Activated CD8-positive, alpha-beta memory T cell treated with anti-CD3 and anti-CD28 coated beads, Interleukin-2, amount 50 U/mL, for 4 hours (primary cell): ENCODE results near the gene PPP1R13B.

ENCODE experiments used
- DNase-seq: peaks from one replicate; pipeline ENCODE4 v3.0.0-alpha.2; 2020

The PPP1R13B gene

DNA sequence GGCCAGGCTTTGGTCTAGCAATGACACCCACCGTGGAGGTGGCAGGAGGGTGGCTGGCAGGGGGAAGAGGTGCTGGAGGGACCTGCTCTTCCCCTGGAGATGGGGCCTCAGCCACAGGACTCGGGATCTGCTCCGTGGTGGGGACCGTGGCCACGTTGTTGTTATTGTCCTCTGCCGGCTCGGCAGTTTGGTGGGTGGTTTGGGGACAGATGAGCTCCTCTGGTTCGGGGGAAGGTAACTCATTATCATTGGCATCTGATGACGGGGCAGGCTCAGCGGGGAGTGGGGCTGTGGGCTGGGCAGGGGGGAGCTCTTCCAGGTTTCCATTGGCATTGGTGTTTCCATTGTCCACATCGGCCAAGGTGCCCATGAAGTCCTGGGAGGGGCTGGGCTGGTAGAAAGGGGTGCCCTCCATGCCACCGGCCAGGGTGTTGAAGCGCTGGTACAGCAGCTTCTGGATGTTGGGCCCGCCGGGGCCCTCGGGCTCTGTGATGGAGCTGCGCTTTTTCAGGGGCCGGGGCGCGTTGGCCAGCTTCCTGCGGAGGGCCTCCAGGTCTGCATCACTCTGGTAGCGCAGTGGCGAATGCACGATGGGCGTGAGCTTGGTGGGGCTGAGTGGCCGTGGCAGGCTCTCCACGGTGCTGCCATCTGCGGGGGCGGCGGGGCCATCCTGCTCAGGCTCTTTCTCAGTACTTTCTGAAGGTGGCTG, 107.4 kb downstream of the PPP1R13B start:
- DNase-seq: no peak

- no peak for DNase-seq
Observed at GRCh38 chr14:103739466-103739792, 107.9 kb downstream of the PPP1R13B start.

GRCh38 chr14:103738701-103739451, 108.5 kb downstream of the PPP1R13B start:
- no peak for DNase-seq

DNA sequence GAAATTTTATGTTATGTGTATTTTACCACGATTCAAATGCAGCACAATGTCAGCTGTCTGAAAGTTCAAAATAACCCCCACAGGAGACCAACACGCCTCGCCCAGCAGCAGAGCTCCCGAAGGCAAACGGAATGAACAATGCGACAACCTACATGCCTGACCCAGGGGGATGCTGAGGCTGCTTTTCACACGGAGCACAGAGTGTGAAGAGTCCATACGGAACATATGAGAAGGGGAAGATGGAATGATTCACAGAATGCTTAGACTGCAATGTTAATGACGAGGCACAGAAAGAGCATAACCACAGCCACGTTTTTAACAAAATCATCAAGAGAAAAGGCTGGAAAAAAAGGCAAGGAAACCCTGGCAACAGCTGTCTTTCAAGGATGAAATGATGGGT, 109.2 kb downstream of the PPP1R13B start:
- no peak for DNase-seq

GRCh38 chr14:103737432-103738045, 109.8 kb downstream of the PPP1R13B start:
- no peak for DNase-seq

GRCh38 chr14:103736546-103737431, 110.6 kb downstream of the PPP1R13B start:
- no peak for DNase-seq

DNA sequence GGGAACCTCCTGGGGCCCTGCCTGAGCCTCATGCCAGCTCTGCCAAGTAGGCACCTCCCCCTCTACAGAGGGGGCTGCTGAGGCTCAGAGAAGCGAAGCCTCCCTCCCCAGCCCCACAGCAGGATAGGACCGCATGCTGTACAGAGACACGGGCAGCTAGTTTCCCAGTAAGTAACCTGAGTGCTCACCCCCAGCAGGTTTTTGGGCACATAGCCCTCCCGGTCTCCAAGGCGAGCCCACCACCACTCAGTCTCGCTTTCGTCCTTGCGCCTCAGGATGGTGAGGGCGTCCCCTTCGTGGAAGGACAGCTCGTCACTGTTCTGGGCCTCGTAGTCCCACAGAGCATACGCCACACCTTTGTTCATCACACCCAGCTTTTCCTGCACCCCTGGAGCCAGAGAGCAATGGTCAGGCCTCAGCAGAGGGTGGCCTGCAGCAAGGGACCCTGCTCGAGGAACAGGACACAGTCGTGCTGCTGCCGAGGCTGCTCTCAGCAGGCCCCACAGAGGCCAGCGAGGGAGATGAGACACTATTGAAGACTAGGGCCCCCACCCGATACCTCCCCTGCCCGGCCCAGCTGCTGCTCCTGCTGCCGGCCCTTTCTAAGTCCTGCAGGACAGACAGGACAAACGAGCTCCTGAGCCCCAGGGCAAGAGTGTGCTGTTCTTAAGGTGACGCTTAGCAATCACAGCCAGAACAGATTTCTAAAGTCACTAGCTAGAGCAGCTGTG, 111.4 kb downstream of the PPP1R13B start:
- DNase-seq: no peak

DNA sequence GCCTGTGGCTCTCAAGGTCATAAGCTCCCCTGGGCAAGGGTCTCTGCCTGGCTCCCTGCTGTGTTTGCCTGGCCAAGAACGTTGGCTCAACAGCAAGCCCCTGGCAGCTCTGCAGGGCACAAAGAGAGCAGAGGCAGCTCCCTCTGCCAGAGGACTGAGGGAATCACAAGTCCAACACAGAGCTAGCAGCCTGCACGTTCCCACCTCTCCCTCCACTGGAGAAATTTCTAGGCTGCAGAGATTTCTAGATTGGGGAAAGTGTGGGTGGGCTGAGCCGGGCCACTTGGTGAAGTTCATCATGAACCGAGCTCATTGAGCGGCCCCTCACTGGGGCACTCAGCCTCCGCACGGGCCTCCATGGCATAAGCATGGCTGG, 111.9 kb downstream of the PPP1R13B start:
- DNase-seq: no peak

- no peak for DNase-seq
Observed at GRCh38 chr14:103735022-103735421, 112.4 kb downstream of the PPP1R13B start.

DNA sequence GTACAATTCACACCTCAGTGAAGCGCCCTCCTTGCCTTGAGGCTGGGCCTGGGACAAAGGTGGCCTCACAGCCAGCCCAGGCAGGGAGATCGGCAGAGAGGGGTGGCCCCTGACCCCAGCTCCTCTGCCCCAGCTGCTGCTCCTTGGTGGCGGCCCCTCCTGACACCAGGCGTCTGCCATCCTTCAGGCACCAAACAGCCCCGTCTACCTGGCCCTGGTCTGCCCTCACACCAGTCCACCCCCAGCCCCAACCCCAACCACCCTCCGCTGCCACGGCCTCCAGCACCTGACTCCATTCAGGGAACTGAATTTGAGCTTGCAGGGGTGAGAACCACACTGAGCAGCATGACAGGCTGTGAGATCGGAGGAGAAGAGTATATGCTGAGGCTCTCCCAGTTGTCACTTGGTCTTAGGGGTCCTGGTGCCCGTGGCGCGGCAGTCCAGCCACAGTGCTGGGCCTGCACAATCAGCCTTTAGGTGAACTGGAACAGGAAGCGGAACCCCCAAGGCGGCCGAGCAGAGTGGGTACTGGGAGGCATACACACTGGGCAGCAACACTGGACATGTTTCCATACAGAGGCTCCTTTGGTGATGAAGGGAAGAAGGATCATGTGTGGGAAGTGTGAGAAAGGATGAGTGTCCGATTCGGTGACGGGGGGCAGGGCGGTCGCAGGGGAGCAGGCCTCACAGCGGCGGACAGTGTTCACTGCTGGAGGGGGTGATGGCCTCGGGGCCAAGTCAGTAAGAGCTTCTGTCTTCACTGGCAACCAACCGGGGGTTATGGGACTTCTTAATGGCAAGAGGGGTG, 113.1 kb downstream of the PPP1R13B start:
- DNase-seq: no peak

GRCh38 chr14:103733651-103734050, 113.7 kb downstream of the PPP1R13B start:
- DNase-seq: no peak

GRCh38 chr14:103732868-103733620, 114.3 kb downstream of the PPP1R13B start:
- DNase-seq: no peak

DNA sequence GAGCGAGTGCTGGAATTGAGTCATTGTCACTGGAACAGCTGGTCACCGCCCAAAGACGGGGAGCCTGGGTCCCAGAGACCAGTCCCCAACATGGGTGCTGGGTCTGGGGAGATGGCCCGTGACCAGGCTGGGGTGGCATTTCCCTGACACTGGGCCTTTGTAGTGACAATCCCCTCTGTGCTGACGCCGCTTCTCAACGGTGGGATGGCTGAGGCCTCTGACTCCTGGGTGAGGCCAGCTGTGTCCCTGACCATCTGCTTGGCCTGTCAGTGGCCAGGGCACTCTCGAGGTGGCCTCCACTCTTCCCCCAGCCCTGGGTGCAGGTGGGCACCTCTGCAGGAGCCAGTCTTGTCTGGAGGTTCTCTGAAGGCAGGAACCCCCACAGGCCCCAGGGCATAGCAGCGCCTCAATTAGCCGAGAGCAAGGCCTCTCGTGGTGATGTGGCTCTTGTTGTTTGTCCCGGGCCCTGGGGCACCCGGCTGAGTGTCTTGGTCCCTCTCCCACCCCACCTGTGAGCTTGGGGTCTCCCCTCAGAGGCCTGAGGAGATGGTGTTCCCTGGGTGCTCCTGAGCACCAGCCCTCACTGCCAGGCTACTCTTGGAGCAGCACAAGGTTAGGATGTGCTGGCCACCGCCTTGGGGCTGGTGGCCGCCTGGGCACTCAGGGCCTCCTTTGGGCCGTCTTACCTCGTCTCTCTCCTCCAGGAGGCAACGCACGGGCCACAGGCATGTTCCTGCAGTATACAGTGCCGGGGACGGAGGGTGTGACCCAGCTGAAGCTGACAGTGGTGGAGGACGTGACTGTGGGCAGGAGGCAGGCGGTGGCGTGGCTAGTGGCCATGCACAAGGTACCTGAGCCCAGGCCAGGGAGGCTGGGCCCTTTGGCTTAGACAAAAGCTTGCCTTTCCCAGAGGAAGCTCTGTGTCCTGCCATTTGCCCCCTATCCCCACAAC, 115.2 kb downstream of the PPP1R13B start:
- DNase-seq: no peak

DNA sequence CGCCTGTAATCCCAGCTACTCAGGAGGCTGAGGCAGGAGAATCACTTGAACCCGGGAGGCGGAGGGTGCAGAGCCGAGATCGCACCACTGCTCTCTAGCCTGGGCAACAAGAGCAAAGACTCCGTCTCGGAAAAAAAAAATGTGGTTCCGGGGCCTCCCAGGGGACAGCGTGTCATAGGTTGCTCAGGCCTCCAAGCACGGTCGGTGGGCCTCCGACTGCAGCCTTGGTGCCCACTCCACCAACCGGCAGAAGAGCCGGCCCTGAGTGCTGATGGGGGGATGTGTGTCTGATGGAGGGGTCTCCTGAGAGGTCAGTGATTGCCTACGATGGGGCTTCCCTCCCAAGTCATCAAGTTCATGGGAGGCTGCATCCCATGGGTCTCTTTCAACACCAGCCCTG, 115.9 kb downstream of the PPP1R13B start:
- no peak for DNase-seq

DNA sequence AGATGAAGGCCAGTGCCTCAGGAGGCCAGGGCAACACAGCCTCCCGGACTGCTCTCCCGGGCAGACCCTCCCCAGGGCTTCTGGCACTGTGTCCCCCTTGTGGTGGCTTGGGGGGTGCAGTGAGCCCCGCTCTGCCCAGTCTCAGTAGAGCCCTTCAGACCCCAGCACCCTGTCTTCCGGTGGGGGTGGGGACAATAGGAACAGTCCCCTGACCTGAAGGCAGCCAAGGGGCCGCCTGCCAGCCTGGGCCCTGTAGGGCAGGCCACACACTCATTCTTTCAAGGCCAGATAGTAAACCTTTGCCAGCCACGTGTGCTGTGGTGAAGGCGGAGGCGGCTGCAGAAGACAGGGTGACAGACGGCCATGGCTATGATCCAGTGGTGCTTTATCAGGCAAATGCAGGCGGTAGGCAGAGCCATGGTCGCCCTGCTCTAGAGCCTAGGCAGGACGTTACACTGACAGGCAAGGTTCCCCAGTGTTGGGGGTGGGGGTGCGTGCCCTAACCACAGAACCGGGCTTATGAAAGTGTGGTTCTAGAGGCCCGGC, 116.8 kb downstream of the PPP1R13B start:
- no peak for DNase-seq

DNA sequence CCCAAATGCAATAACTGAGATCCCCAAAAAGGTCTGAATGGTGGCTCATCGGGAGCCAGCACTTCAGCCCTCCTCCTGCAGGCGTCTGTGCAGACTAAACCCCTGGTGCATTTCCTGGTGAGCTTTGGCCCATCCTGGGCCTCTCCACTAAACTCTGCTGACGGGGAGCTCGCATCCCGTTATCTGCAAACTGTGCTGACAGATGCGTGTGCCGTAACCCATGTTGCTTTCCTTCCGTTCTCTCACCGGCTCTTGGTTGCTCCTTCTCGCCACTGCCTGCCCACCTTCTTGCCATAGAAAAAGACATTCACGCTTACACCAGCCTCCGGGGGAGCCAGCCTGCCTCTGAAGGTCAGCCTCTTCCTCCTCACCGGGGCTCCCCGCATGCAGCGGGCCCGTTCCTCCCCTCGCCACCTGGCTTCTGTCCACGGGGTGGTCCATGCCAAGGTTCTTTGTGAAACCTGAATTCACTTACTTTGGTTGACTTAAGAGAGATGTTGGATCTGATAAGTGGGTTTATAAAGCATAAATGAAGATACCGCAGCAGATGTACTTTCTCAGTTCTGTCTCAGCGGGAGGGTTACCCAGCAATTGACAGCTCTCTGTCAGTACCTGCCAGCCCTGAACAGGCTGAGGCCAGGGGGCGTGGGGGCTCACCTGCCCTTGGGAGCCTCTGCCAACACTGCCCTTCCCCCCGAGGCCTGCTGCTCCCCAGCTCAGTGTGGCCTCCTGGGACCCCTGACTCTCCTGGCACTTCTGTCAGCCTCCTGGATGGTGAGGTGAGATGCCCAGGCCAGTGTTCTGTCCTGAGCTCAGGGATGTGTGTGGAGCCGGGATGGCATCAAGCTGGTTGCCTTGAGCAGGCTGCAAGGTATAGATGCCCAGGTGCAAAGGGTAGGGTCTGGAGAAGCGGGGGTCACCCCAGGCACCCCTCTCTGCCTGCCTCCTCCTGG, 117.6 kb downstream of the PPP1R13B start:
- no peak for DNase-seq

DNA sequence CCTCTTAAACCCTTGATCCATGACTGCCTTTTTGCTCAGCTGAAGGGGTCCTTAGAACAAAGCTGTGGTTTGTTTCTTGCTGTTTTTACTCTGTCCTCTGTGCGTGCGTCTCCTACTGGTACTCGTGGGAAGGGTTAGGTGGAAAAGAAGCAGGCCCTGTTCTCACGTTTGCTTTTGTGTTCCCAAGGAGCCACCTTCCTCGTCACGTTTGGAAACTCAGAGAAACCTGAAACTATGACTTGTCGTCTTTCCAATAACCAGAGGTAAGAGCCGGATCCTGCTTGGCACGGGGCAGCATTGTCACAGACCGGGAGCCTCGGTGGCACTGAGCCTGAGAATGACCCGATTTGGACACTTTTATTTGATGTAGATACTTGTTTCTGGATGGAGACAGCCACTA, 118.7 kb downstream of the PPP1R13B start:
- DNase-seq: no peak

- no peak for DNase-seq
Observed at GRCh38 chr14:103728141-103728540, 119.2 kb downstream of the PPP1R13B start.
